T-helper 17 cell (primary cell): ENCODE measurements around the gene TMCO1. TPM values are rescaled to one million over a fixed set of nuclear protein-coding genes. Genes with fewer than 3 reads are reported as not detected.
A peak's percentile ranks its signal among the peaks of the same experiment; 100 is the strongest.
"Not testable (repeated sequence)": the region's sequence is repeated elsewhere in the genome, so short reads cannot be mapped to it uniquely, and the experiment has no call there.

Source experiments
- ATAC-seq: fragments of 150-1000 bp; cut with Tn5 transposase; 2 replicates; pipeline ENCODE4 v1.10.0; 2021; ENCODE audit warnings: mild to moderate bottlenecking, moderate library complexity
- DNase-seq, 3 donors: peaks; one replicate each; pipeline versions ENCODE4 v3.0.0 to v3.0.0-alpha.2; 2020 to 2021
- H3K9me3 ChIP-seq: one replicate; pipeline ENCODE4 v1.7.0; 2013; ENCODE audit warnings: low read length, mild to moderate bottlenecking; ENCODE audit not compliant: control insufficient read depth, poor library complexity, severe bottlenecking
- H3K27ac Mint-ChIP-seq: one replicate; pipeline ENCODE4 v1.8.0; 2022; ENCODE audit warnings: mild to moderate bottlenecking, moderate library complexity, mixed read lengths
- H3K27me3 Mint-ChIP-seq: one replicate; pipeline ENCODE4 v1.8.0; 2022; ENCODE audit warnings: mixed read lengths
- H3K36me3 Mint-ChIP-seq: one replicate; pipeline ENCODE4 v1.8.0; 2022; ENCODE audit warnings: low read depth, mixed read lengths
- H3K4me1 Mint-ChIP-seq: one replicate; pipeline ENCODE4 v1.8.0; 2022; ENCODE audit warnings: mild to moderate bottlenecking, mixed read lengths
- H3K4me3 Mint-ChIP-seq: one replicate; pipeline ENCODE4 v1.8.0; 2022; ENCODE audit warnings: mild to moderate bottlenecking, moderate library complexity, mixed read lengths
- total RNA-seq, 4 donors: library from RNA in 2 of 4; stranded (reverse) in 2 of 4; gene quantifications; one replicate each; pipeline ENCODE4 v1.2.3 and lab custom pipeline; 2022 to 2026

Gene TMCO1, protein sequence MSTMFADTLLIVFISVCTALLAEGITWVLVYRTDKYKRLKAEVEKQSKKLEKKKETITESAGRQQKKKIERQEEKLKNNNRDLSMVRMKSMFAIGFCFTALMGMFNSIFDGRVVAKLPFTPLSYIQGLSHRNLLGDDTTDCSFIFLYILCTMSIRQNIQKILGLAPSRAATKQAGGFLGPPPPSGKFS
- total RNA-seq (10 to 100 TPM; 33.4 to 37.8 TPM), total RNA-seq (lab: John Stamatoyannopoulos, UW) (40.7 to 93.5 reads per million in 2 donors)

DNA sequence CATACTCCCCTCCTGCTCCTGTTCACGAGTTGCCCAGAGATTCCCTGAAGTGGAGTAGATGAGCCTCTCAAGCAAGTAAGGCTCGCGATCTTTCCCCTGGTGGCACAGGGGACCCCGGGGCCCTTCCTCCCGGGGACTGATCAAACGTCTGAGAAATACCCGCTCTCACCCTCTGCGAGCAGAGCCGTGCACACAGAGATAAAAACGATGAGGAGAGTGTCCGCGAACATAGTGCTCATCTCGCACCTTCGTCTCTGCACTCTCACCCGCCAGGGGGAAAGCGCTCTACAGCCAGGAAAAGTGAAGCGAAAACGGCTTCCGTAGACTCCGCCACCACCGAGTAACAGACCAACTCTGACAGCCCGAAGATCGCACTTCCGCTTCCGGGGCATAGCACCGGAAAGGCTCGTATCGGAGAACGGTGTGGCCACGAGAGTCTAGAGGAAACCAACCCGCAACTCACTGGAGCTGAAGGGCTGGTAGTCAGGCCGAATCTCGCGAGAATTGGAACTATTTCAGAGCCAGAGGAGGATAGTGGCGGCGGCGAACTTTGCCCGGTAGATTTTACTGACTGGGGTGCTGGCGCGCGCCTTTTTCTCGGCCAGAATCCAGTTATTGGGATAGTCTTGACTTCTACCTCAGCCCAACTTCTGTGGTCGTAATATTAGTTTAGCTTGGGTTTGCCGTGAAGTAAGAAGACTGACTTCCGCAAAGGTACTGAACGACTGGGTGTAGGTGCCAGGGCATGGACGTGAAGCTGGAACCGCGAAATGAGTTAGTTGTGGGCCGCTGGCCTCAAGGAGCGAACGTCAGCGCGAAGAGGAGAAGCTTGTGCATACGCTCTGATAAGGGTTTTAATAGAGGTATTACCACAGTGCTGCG lies at the start of gene TMCO1:
TMCO1 (minus strand) TSS at position 356 of the 882 bp plus-strand sequence; CDS start at position 239, 117 bp downstream.
- Mint-ChIP-seq H3K4me1 (peaks cover 47% of the 10 kb centered on the region), H3K27ac (peak within 1 kb of the TSS; percentile 97), H3K4me3 (peak within 1 kb of the TSS; percentile 91), H3K36me3 (peaks cover 20% of the 10 kb centered on the region), H3K27me3 (no peaks in the 10 kb centered on the region)
- DNase-seq (peak; percentile 83 to 89 (median 84)), ATAC-seq (peak; percentile 96)
- no peaks in the 10 kb centered on the region for H3K9me3 ChIP-seq

DNA sequence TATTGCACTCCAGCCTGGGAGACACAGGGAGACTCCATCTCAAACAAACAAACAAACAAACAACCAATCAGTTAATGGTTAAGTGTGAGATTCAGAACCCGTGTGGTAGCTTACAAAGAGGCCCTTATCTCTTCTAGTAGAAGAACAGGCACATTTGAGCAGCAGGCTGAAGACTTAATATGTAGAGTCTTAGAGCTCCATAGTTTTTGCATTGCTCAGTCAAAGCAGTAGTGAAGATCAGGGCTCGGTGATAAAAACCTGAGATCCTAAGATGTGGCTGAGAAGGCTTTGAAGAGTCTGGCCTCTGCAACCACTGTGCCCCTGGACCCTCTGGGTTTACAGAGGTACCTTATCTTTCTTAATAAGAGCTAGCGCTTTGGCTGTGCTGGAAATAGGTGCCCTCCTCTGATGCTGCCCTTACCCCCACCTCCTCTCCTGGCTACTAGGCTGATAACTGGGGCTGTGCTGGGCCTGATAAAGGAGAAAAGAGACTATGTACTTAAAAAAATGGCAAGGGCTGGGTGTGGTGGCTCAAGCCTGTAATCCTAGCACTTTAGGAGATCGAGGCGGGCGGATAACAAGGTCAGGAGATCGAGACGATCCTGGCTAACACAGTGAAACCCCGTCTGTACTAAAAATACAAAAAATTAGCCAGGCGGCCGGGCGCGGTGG lies 48.3 kb upstream of the TMCO1 start:
- peaks cover 28% of the 10 kb centered on the region for H3K27me3 Mint-ChIP-seq
- no peaks in the 10 kb centered on the region for H3K9me3 ChIP-seq
- no peak overlapping the region for H3K27ac Mint-ChIP-seq
- no peak for ATAC-seq
- H3K4me1 Mint-ChIP-seq = no peaks in the 10 kb centered on the region
- no peak overlapping the region for H3K4me3 Mint-ChIP-seq
- no peaks in the 10 kb centered on the region for H3K36me3 Mint-ChIP-seq
- DNase-seq = no peak

GRCh38 chr1:165816157-165816556 lies 47.5 kb upstream of the TMCO1 start:
- no peak overlapping the region for H3K4me3 Mint-ChIP-seq

GRCh38 chr1:165815725-165816124 lies 47.1 kb upstream of the TMCO1 start:
- no peak overlapping the region for H3K27ac Mint-ChIP-seq

More at GRCh38 chr1:165816157-165816556, 47.5 kb upstream of the TMCO1 start:
- no peak for DNase-seq
- Mint-ChIP-seq H3K36me3 (no peaks in the 10 kb centered on the region), H3K27me3 (peaks cover 23% of the 10 kb centered on the region), H3K27ac (no peak overlapping the region), H3K4me1 (no peaks in the 10 kb centered on the region)
- no peaks in the 10 kb centered on the region for H3K9me3 ChIP-seq
- ATAC-seq = no peak

GRCh38 chr1:165807613-165808012 lies 38.9 kb upstream of the TMCO1 start:
- no peaks in the 10 kb centered on the region for H3K4me1 Mint-ChIP-seq
- H3K27ac Mint-ChIP-seq = no peak overlapping the region
- ATAC-seq (no peak), DNase-seq (no peak)
- peaks cover 2% of the 10 kb centered on the region for H3K36me3 Mint-ChIP-seq
- H3K9me3 ChIP-seq = no peaks in the 10 kb centered on the region
- peaks cover 5% of the 10 kb centered on the region for H3K27me3 Mint-ChIP-seq
- H3K4me3 Mint-ChIP-seq = no peak overlapping the region

More at GRCh38 chr1:165815725-165816124, 47.1 kb upstream of the TMCO1 start:
- H3K9me3 ChIP-seq = no peaks in the 10 kb centered on the region
- DNase-seq (no peak), ATAC-seq (no peak)
- no peaks in the 10 kb centered on the region for H3K36me3 Mint-ChIP-seq
- H3K4me1 Mint-ChIP-seq = no peaks in the 10 kb centered on the region
- peaks cover 19% of the 10 kb centered on the region for H3K27me3 Mint-ChIP-seq
- H3K4me3 Mint-ChIP-seq = no peak overlapping the region

DNA sequence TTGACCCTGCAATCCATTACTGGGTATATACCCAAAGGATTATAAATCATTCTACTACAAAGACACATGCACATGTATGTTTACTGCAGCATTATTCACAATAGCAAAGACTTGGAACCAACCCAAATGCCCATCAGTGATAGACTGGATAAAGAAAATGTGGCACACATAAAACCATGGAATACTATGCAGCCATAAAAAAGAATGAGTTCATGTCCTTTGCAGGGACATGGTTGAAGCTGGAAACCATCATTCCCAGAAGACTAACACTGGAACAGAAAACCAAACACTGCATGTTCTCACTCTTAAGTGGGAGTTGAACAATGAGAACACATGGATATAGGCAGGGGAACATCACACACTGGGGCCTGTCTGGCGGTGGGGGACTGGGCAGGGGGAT lies 35.8 kb upstream of the TMCO1 start:
- ATAC-seq, H3K9me3 ChIP-seq, H3K27ac Mint-ChIP-seq, H3K4me3 Mint-ChIP-seq, H3K4me1 Mint-ChIP-seq, H3K36me3 Mint-ChIP-seq, H3K27me3 Mint-ChIP-seq, DNase-seq: not testable (repeated sequence)

GRCh38 chr1:165799387-165799786 lies 30.7 kb upstream of the TMCO1 start:
- Mint-ChIP-seq H3K27me3 (peaks cover 20% of the 10 kb centered on the region), H3K4me3 (no peak overlapping the region), H3K4me1 (no peaks in the 10 kb centered on the region), H3K27ac (no peak overlapping the region), H3K36me3 (no peaks in the 10 kb centered on the region)
- peaks cover 5% of the 10 kb centered on the region for H3K9me3 ChIP-seq
- no peak for DNase-seq
- ATAC-seq = no peak

GRCh38 chr1:165795894-165796293 lies 27.2 kb upstream of the TMCO1 start:
- H3K36me3 Mint-ChIP-seq = no peaks in the 10 kb centered on the region
- ATAC-seq = no peak
- H3K27ac Mint-ChIP-seq = no peak overlapping the region

GRCh38 chr1:165793951-165794350 lies 25.3 kb upstream of the TMCO1 start:
- H3K4me1 Mint-ChIP-seq = no peaks in the 10 kb centered on the region
- no peak for DNase-seq
- H3K4me3 Mint-ChIP-seq = no peak overlapping the region
- no peak overlapping the region for H3K27ac Mint-ChIP-seq
- peaks cover 32% of the 10 kb centered on the region for H3K27me3 Mint-ChIP-seq
- H3K36me3 Mint-ChIP-seq = no peaks in the 10 kb centered on the region
- ATAC-seq = no peak
- H3K9me3 ChIP-seq = no peaks in the 10 kb centered on the region

More at GRCh38 chr1:165795894-165796293, 27.2 kb upstream of the TMCO1 start:
- peaks cover 5% of the 10 kb centered on the region for H3K9me3 ChIP-seq
- peaks cover 34% of the 10 kb centered on the region for H3K27me3 Mint-ChIP-seq
- no peak overlapping the region for H3K4me3 Mint-ChIP-seq
- no peaks in the 10 kb centered on the region for H3K4me1 Mint-ChIP-seq
- DNase-seq = no peak

GRCh38 chr1:165787741-165788140 lies 19.1 kb upstream of the TMCO1 start:
- no peak for DNase-seq
- no peaks in the 10 kb centered on the region for H3K36me3 Mint-ChIP-seq

DNA sequence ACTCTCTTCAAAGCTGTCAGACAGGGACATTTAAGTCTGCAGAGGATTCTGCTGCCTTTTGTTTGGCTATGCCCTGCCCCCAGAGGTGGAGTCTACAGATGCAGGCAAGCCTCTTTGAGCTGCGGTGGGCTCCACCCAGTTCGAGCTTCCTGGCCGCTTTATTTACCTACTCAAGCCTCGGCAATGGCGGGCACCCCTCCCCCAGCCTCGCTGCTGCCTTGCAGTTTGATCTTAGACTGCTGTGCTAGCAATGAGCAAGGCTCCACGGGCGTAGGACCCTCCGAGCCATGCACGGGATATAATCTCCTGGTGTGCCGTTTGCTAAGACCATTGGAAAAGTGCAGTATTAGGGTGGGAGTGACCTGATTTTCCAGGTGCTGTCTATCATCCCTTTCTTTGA lies 14.9 kb upstream of the TMCO1 start:
- H3K27me3 Mint-ChIP-seq = peaks cover 20% of the 10 kb centered on the region
- H3K9me3 ChIP-seq, H3K36me3 Mint-ChIP-seq, DNase-seq, H3K4me3 Mint-ChIP-seq, H3K4me1 Mint-ChIP-seq, ATAC-seq, H3K27ac Mint-ChIP-seq: not testable (repeated sequence)

More at GRCh38 chr1:165787741-165788140, 19.1 kb upstream of the TMCO1 start:
- Mint-ChIP-seq H3K4me3 (no peak overlapping the region), H3K27me3 (peaks cover 28% of the 10 kb centered on the region), H3K4me1 (no peaks in the 10 kb centered on the region), H3K27ac (no peak overlapping the region)
- ATAC-seq = no peak
- no peaks in the 10 kb centered on the region for H3K9me3 ChIP-seq

- H3K4me3 Mint-ChIP-seq, H3K27ac Mint-ChIP-seq, H3K4me1 Mint-ChIP-seq, H3K27me3 Mint-ChIP-seq, H3K9me3 ChIP-seq, ATAC-seq, DNase-seq, H3K36me3 Mint-ChIP-seq: not testable (repeated sequence)
These were observed 9.5 kb upstream of the TMCO1 start for GRCh38 chr1:165778197-165778596.

GRCh38 chr1:165773324-165773965 lies 4.8 kb upstream of the TMCO1 start:
- no peak for DNase-seq
- no peak for ATAC-seq

More at GRCh38 chr1:165773324-165773965, 4.8 kb upstream of the TMCO1 start:
- no peak overlapping the region for H3K27ac Mint-ChIP-seq
- peaks cover 14% of the 10 kb centered on the region for H3K4me1 Mint-ChIP-seq
- peaks cover 3% of the 10 kb centered on the region for H3K36me3 Mint-ChIP-seq
- H3K9me3 ChIP-seq = no peaks in the 10 kb centered on the region
- H3K4me3 Mint-ChIP-seq = no peak overlapping the region
- no peaks in the 10 kb centered on the region for H3K27me3 Mint-ChIP-seq
